ENCODE measurements around the gene HLA-DMB. TPM values are rescaled to one million over a fixed set of nuclear protein-coding genes. Genes with fewer than 3 reads are reported as not detected.
A peak's percentile ranks its signal among the peaks of the same experiment; 100 is the strongest.

The HLA-DMB gene
- total RNA-seq, 1 donor from 2014 or later: 9.1 TPM

GRCh38 chr6:32950449-32950848 is 9.6 kb upstream of the HLA-DMB start:
- Histone ChIP-seq H3K27me3 (ENCODE audit: low read depth) (no peaks in the 10 kb centered on the region), H3K4me3 (no peak overlapping the region), H3K9me3 (replicated peaks) (peaks cover 8% of the 10 kb centered on the region), H3K27ac (replicated peaks) (no peak overlapping the region), H3K4me1 (peaks cover 22% of the 10 kb centered on the region), H3K36me3 (no peaks in the 10 kb centered on the region)
- no peak for TF ChIP-seq CTCF (IDR thresholded peaks at IDR 0.05; ENCODE audit: borderline replicate concordance)
- DNase-seq: no peak
- intact Hi-C loops (cut with micrococcal nuclease): no loop called here

- intact Hi-C loops (cut with micrococcal nuclease): no loop called here
- H3K9me3 ChIP-seq (replicated peaks): peaks cover 8% of the 10 kb centered on the region
Observed at GRCh38 chr6:32950010-32950409, 9.2 kb upstream of the HLA-DMB start.

GRCh38 chr6:32949113-32949512 is 8.3 kb upstream of the HLA-DMB start:
- H3K4me3 ChIP-seq: no peak overlapping the region
- intact Hi-C loops (cut with micrococcal nuclease): no loop called here
- H3K9me3 ChIP-seq (replicated peaks): peaks cover 8% of the 10 kb centered on the region
- H3K27ac ChIP-seq (replicated peaks): no peak overlapping the region
- H3K36me3 ChIP-seq: no peaks in the 10 kb centered on the region
- TF ChIP-seq CTCF (IDR thresholded peaks at IDR 0.05; ENCODE audit: borderline replicate concordance): no peak
- H3K27me3 ChIP-seq (ENCODE audit: low read depth): no peaks in the 10 kb centered on the region
- peaks cover 22% of the 10 kb centered on the region for H3K4me1 ChIP-seq
- DNase-seq: no peak

More at GRCh38 chr6:32950010-32950409, 9.2 kb upstream of the HLA-DMB start:
- no peaks in the 10 kb centered on the region for H3K36me3 ChIP-seq
- peaks cover 22% of the 10 kb centered on the region for H3K4me1 ChIP-seq
- no peak for DNase-seq
- TF ChIP-seq CTCF (IDR thresholded peaks at IDR 0.05; ENCODE audit: borderline replicate concordance): no peak
- H3K4me3 ChIP-seq: no peak overlapping the region
- H3K27ac ChIP-seq (replicated peaks): no peak overlapping the region
- no peaks in the 10 kb centered on the region for H3K27me3 ChIP-seq (ENCODE audit: low read depth)

- TF ChIP-seq CTCF (IDR thresholded peaks at IDR 0.05; ENCODE audit: borderline replicate concordance): peak; percentile 34
- DNase-seq: no peak
- H3K4me3 ChIP-seq: no peak overlapping the region
- H3K4me1 ChIP-seq: peaks cover 11% of the 10 kb centered on the region
- H3K27me3 ChIP-seq (ENCODE audit: low read depth): no peaks in the 10 kb centered on the region
- peaks cover 8% of the 10 kb centered on the region for H3K9me3 ChIP-seq (replicated peaks)
- intact Hi-C loops (cut with micrococcal nuclease): no loop called here
- H3K27ac ChIP-seq (replicated peaks): no peak overlapping the region
- no peaks in the 10 kb centered on the region for H3K36me3 ChIP-seq
Observed at GRCh38 chr6:32947552-32948465, 7.0 kb upstream of the HLA-DMB start.

- intact Hi-C loops (cut with micrococcal nuclease): no loop called here
- Histone ChIP-seq H3K27me3 (ENCODE audit: low read depth) (no peaks in the 10 kb centered on the region), H3K4me1 (peaks cover 2% of the 10 kb centered on the region), H3K36me3 (no peaks in the 10 kb centered on the region), H3K9me3 (replicated peaks) (peaks cover 8% of the 10 kb centered on the region), H3K27ac (replicated peaks) (no peak overlapping the region), H3K4me3 (no peak overlapping the region)
- no peak for TF ChIP-seq CTCF (IDR thresholded peaks at IDR 0.05; ENCODE audit: borderline replicate concordance)
- no peak for DNase-seq
Observed at GRCh38 chr6:32946893-32947292, 6.1 kb upstream of the HLA-DMB start.

Data from left ventricle myocardium inferior (tissue), 1 donor.